A549 treated with CORT108297 at 1 μM for 4 hours (cell line): Measurements from ENCODE around the gene ZNF780A. TPM values are rescaled to one million over a fixed set of nuclear protein-coding genes. Genes with fewer than 3 reads are reported as not detected.

ENCODE experiments used
- total RNA-seq: library from RNA; stranded (reverse); fragments of 200-300 nt; extraction: Qiagen RNA extraction; gene quantifications from 5 replicates; pipeline ENCODE4 v1.2.3, GENCODE V29; 2022

Gene ZNF780A
- 26.9 to 30.7 TPM (median 27.5 TPM) in 5 replicates for total RNA-seq

DNA sequence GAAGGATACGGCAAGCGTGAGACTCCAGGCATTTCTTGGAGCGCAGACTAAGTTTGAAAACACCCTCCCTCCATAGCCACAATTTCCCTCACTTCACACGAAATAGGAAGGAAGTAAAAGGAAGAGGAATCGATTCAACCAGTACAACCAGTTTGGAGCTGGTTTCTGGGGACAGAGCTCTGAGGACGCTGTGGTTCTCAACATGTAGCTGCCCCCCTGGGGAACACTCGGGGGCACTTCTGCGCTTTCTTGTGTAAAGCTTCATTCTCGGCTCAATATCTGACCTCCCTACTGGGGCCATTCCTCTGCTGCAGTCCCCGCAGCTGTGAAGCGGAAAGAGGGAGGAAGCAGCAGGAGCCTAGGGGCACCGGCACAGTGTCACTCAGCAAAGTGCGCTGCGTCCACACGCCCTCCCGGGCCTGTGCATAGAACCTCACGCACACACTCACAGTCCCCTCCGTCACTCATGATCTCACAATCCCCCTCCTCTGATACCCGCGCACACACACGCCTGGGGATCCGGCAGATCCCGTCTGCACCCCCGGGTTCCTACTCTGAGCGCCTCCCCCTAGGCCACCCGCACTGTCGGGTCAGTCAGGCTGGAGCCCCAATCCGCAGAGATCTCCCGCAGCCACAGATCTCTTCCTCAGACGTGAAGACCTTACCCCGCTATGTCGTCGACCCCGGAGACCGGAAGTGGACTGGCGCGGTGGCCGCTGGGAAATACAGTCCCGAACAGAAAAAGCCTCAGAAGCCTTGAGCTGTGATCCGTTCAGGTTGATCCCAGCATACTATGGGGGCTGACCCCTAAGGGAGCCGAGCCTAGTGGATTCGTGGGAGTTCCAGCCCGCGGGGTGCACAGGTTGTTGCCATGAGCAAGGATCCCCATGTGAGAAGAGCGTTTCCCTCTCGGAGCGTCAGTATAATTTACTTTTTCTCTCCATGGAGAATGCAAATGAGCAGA lies at the start of gene ZNF780A:
ZNF780A (minus strand) TSS at position 703 of the 964 bp plus-strand sequence. CDS start 6,190 bp downstream, outside the sequence.

DNA sequence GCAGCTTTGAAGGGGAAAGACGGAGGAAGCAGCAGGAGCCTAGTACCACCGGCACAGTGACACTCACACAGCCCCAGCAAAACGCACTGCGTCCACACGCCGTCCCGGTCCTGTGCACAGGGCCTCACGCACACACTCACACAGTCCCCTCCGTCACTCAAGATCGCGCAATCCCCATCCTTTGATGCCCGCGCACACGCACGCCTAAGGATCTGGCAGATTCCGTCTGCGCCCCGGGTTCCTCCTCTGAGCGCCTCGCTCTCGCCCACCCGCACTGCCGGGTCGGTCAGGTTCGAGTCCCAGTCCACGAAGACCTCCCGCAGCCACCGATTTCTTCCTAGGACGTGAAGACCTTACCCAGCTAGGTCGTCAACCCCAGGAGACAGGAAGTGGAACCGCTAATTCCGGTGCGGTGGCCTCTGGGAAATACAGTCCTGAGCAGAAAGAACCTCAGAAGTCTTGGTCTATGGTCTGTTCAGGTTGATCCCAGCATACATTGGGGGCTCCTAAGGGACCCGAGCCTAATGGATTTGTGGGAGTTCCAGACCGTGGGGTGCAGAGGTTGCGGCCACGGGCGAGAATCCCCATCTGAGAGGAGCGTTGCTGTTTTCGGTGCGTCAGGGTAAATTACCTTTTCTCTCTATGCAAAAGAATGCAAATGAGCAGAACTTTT lies 34.8 kb downstream of the ZNF780A start, which contains the start of gene ZNF780B:
ZNF780B (minus strand) TSS at position 400 of the 673 bp plus-strand sequence. CDS start 5,899 bp downstream, outside the sequence.

Other genes starting within 250 kb of the ZNF780A start
- 621 to 770 TPM (median 696 TPM) in 5 replicates for gene FBL, start 244.6 kb downstream of the ZNF780A start, total RNA-seq
- gene FCGBP, start 156.3 kb downstream of the ZNF780A start, total RNA-seq: 0.45 to 1.2 TPM (median 0.91 TPM) in 5 replicates
- gene PSMC4, start 119.8 kb downstream of the ZNF780A start, total RNA-seq: 263 to 309 TPM (median 279 TPM) in 5 replicates
- gene ZNF546, start 93.9 kb downstream of the ZNF780A start, total RNA-seq: 1.8 to 2.6 TPM (median 2.2 TPM) in 5 replicates
- 6.1 to 8.4 TPM (median 6.4 TPM) in 5 replicates for gene ZNF780B, start 34.7 kb downstream of the ZNF780A start, total RNA-seq
- gene MAP3K10, start 100.5 kb upstream of the ZNF780A start, total RNA-seq: 13.0 to 19.8 TPM (median 17.8 TPM) in 5 replicates
- gene TTC9B, start 127.4 kb upstream of the ZNF780A start, total RNA-seq: 0.14 to 1.1 TPM (median 0.69 TPM) in 5 replicates
- gene CCNP, start 135.7 kb upstream of the ZNF780A start, total RNA-seq: 0.11 to 0.28 TPM (median 0.21 TPM) in 5 replicates
- 117 to 188 TPM (median 175 TPM) in 5 replicates for gene AKT2, start 194.4 kb upstream of the ZNF780A start, total RNA-seq